LNCAP (cell line): Measurements from ENCODE around the gene TMEM72.

Source experiments
- CTCF ChIP-seq: fragments of 450-650 bp; IDR thresholded peaks from 2 replicates; pipeline ENCODE4 v1.5.1; 2017; ENCODE audit warnings: mild to moderate bottlenecking

TMEM72 gene

GRCh38 chr10:44927352-44927751 is 16.2 kb downstream of the TMEM72 start:
- no peak for TF ChIP-seq CTCF

- no peak for TF ChIP-seq CTCF
These were observed 17.3 kb downstream of the TMEM72 start for GRCh38 chr10:44928462-44928861.

GRCh38 chr10:44929356-44930255 is 18.5 kb downstream of the TMEM72 start:
- TF ChIP-seq CTCF = no peak

GRCh38 chr10:44930904-44931620 is 19.9 kb downstream of the TMEM72 start:
- TF ChIP-seq CTCF = no peak

GRCh38 chr10:44931621-44932516 is 20.7 kb downstream of the TMEM72 start:
- TF ChIP-seq CTCF = no peak

GRCh38 chr10:44932517-44933450 is 21.6 kb downstream of the TMEM72 start:
- TF ChIP-seq CTCF = peak; percentile 98
